HuH-7.5 (cell line): Measurements from ENCODE around the gene ZNF879.
A peak's percentile ranks its signal among the peaks of the same experiment; 100 is the strongest.

Experiments
- DNase-seq: peaks from one replicate; pipeline ENCODE4 v3.0.0; 2011; ENCODE audit warnings: low spot score

The ZNF879 gene

DNA sequence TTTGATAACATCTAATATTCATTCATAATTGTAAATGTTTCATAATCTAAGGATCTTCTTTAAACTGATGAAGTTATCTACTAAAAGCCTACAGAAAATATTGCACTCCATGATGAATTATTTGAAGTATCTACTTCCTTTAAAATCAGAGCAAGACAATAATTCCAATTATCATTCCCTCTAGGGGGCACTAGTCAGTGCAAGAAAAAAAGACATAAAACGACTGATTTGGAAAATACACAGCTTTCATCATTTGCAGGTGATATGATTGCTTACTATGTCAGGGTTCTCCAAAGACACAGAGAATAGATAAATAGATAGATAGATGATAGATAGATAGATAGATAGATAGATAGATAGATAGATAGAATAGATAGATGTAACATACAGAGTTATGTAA is 14.9 kb upstream of the ZNF879 start:
- DNase-seq, result no peak

DNA sequence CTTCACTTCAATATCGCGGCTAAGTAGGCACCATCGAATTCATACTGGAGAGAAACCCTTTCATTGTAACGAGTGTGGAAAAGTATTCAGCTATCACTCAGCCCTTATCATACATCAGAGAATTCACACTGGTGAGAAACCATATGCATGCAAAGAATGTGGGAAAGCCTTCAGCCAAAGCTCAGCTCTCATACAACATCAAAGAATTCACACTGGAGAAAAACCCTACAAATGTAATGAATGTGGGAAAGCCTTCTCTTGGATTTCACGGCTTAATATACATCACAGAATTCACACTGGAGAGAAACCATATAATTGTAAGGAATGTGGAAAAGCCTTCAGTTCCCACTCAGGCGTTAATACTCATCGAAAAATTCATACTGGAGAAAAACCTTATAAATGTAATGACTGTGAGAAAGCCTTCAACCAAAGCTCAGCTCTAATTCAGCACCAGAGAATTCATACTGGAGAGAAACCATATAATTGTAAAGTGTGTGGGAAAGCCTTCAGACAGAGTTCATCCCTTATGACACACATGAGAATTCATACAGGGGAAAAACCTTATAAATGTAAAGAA is 9.5 kb downstream of the ZNF879 start:
- no peak for DNase-seq

DNA sequence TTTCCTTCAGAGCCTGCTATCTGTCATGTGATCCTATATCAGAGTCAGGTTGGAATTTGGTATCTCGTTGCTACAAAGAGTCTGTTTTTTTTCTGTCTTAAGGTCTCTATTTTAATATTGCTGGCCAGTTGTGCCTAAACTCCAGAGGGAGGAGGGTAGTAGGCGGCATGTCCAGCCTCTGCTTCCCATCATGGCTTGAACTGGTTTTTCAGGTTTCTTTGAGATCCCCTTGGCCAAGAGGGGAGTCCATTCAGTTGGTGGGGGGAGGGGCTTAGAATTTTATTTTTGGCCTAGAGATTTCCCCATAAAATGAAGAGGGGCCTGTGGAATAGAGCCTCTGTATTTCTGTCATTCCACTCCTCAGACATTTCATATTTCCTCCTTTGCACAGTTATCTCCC is 21.2 kb downstream of the ZNF879 start:
- DNase-seq, result no peak

DNA sequence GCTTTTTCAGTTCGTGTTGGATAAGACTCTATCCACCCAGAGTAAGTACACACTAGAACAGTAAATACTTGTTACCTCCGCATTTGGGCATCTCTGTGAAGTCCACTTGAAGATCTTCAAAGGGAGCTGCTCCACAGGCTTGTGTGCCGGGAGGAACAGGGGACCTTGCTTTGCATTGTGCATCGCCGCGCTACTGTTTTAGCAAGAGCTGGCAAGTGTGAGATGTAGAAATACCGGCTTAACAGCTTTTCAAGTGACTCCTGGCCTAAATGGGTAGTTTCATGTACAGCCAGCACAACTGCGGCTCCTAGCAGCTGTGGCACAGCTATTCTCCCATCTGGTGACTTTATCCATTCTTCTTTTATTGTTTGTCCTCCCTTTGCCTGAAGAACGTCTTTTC is 28.2 kb downstream of the ZNF879 start:
- no peak for DNase-seq

DNA sequence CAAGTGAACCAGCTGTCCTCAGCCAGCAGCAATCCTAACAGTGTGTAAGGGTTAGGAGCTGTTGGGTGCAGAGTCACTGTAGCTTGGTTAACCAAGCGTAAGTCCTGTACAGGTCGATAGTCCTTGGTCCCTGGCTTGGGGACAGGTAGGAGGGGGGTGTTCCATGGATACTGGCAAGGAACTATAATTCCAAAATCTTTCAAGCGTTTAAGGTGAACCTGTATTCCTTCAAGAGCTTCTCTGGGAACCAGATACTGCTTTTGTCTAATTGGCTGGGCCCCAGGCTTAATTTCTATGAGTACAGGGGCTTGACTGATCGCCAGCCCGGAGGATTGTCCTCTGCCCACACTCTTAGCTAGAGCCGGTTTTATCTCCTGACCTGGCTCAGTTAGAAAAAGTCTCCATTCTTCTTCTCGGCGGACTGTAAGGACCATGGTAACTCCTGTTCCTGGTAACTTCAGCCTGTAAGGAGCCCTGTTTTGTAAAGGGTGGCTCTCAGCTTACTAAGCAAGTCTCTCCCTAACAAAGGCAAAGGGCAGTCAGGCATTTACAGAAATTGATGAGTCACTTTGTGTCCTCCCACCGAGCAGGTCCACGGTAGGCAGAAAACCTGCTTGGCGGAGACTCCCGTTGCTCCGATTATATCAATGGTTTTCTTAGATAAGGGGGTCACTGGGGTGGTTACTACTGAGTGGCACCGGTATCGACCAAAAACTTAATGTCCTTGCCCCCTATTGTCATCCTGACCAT is 30.6 kb downstream of the ZNF879 start:
- no peak for DNase-seq

DNA sequence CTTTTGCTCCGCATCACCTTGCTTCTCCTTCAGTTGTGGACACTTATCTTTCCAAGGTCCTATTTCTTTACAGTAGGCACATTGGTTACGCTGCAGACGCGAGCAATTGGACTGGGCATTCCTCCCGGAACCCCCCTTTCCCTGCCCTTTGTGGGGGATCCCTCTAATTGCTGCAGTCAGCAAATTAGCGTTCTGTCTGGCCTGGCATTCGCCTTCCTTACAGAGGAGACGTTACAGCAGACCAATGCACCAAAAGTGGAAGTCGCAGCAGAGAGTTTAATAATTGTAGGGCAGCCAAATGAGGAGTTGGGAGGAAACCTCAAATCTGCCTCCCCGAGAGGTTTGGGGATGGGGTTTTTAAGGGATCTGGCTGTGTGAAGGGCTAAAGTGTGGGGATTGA is 31.3 kb downstream of the ZNF879 start:
- no peak for DNase-seq

DNA sequence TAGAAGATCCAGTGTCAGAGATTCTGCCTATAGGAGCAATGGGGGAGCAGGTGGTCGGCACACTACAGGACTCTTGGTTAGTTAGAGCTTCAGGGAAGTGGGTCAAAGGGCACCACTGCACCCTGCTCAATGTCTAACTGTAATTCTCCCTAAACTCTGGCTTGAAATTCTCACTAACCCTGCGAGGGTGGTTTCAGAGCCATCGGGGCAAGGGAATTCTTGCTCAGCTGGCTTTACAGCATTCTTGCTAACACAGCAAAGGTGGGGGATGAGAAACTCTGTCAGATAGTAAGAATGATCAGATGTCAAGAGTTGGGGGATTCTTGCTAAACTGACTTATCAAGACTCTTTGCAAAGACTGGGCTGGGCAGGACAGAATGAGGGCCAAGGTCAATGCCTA is 31.8 kb downstream of the ZNF879 start:
- DNase-seq, result no peak

DNA sequence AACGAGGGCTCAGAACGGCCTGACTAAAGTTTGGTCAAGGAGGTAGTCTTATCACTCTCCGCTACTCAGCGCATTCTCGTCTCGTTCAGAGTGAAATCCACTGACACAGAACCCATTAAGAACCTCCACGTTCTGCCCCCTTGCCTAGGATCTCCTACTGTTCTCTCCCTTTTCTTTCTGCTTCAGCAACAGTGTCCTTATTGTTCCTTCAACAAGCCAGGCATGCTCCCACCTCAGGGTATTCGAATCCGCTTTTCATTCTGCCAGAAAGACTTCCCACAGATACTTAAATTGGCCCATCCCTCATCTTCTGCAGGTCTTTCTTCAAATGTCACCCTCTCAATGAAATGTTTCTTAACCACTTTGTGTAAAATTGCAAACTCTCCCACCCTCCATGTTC is 32.2 kb downstream of the ZNF879 start:
- no peak for DNase-seq

DNA sequence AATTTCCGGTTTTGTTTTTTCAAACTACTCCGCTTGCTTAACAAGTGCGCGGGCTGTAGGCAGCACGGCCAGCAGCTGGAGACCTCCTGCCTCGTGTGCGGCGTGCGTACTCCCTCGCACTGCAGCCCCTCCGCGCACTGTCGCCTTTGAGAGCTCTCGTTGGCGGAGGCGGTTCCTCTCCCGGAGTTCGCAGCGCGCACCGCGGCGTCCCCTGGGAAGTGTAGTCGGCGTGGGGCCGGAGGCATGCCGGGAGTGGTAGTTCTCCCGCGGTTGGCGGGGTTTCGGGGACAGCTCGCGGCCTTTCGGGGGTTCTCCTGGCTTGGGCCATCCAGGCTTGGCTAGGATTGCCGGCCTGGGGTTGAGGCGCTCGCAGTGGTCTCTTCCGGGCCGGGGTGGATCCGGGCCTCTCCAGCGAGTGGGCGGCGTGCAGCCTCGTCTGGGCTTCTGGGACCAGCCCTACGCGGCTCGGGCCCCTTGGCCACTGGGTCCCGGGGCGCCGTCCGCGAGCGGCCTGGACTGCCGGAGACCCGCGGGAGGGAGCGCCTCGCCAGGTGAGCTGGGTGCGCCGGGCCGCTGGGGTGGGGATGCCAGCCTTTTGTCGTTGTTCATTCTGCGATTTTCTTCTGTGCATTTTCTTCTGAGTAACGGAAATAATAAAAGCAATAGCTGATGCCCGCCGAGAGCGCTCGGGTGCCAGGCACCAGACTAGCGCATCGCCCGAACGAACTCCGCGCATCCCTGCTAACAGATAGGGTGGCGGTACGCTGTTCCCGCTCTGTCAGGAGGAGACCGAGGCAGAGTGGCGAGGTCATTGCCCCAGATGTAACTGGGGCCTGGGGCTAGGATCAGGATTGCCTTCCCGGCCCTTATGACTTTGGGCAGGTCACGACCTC is 36.8 kb downstream of the ZNF879 start, which contains the start of gene ZNF354C:
TSS of gene ZNF354C (plus strand) at position 258 of the 893 bp plus-strand sequence. CDS start 1,696 bp downstream, outside the sequence.
- DNase-seq, result peak; percentile 17

DNA sequence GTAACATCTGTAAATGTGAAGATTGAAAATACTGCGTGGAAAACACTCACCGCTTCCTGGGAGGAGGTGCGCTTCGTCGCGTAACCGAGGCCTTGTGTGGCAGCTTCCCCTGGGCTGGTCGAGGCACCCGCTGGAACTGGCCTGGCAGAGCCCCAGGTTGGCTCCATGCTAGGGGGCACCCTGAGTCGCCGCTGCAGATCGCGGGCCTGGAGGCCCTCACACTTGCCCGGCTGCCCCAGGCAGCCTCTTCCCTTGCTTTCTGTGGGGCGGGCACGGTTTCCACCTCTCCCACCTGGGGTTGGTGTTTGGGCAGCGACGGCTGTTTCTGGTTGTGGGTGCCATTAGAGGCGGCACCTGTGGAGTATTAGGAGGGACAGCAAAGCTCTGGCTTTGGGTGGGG is 37.4 kb downstream of the ZNF879 start:
- DNase-seq, result no peak

DNA sequence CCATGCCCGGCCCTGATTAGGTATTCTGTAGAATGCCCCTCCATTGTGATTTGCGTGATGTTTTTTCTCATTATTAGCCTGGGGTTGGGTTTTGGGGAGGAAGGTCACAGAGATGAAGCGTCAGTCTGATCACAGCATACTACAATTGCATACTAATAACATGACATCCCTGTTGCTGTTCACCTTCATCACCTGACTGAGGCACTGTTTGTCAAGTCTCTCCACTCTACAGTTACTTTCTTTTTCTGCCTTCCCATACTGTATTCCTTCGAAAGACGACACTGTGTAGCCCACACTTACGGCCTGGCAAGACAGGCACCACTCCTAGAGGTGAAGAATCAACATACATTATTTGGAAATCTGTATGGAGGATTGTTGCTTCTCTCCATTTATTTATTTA is 42.1 kb downstream of the ZNF879 start:
- no peak for DNase-seq

DNA sequence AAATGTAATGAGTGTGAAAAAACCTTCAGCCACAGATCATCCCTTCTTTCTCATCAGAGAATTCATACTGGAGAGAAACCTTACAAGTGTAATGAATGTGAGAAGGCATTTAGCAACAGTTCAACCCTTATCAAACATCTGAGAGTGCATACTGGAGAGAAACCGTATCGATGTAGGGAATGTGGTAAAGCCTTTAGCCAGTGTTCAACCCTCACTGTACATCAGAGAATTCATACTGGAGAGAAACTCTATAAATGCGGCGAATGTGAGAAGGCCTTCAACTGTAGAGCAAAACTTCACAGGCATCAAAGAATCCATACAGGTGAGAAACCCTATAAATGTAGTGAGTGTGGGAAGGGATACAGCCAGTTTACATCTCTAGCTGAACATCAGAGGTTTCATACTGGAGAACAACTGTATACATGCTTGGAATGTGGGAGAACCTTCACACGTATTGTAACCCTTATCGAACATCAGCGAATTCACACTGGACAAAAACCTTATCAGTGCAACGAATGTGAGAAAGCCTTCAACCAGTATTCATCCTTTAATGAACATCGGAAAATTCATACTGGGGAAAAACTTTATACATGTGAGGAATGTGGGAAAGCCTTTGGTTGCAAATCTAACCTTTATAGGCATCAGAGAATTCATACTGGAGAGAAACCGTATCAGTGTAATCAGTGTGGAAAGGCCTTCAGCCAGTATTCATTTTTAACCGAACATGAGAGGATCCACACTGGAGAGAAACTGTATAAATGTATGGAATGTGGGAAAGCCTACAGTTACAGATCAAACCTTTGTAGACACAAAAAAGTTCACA is 55.8 kb downstream of the ZNF879 start:
- no peak for DNase-seq

DNA sequence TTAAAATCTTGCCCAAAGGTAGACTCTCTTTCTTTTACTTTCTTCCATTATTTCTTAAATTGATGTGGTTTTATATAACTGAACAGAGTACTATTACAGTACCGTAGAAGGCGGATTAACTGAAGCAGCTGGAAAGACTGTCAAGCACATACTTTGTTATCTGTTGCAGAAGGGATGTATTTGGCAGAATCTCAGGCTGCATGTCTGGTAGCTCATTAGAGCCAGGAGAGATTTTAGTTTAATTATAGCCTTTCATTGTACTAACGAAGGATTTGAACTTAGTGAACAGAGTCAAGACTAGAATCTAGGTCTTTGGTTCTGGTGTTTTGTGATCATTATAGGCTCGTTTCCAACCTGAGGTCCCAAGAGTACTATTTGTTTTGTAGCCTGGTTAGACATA is 57.1 kb downstream of the ZNF879 start:
- no peak for DNase-seq
